HepG2 (cell line): ENCODE data around the gene SH2D6. TPM values are rescaled to one million over a fixed set of nuclear protein-coding genes. Genes with fewer than 3 reads are reported as not detected.

Source experiments
- GATAD2A ChIP-seq: IDR thresholded peaks from 2 replicates; pipeline ENCODE4 v1.6.1; 2016
- HDAC6 ChIP-seq: fragments of 200-600 bp; sonication (generic); IDR thresholded peaks from 2 replicates; pipeline ENCODE4 v1.7.0; 2017; ENCODE audit warnings: mild to moderate bottlenecking, antibody characterized with exemption, low read length, low read depth
- HES4 ChIP-seq: sonication (generic); formaldehyde crosslinking; IDR thresholded peaks from 2 replicates; pipeline ENCODE4 v1.9.0; 2021; ENCODE audit warnings: mild to moderate bottlenecking, missing genetic modification reagents, borderline replicate concordance
- KLF12 ChIP-seq: sonication (generic); formaldehyde crosslinking; IDR thresholded peaks from 2 replicates; pipeline ENCODE4 v1.4.0; 2020; ENCODE audit warnings: missing genetic modification reagents, borderline replicate concordance
- MXI1 ChIP-seq: IDR thresholded peaks from 3 replicates; pipeline ENCODE4 v1.6.1; 2012; ENCODE audit warnings: low read depth, low read length, inconsistent platforms, borderline replicate concordance
- NCOA2 ChIP-seq: sonication (generic); formaldehyde crosslinking; IDR thresholded peaks from 2 replicates; pipeline ENCODE4 v1.8.0; 2022; ENCODE audit warnings: inconsistent platforms
- NFKBIZ ChIP-seq: IDR thresholded peaks from 2 replicates; pipeline ENCODE4 v1.6.1; 2018; ENCODE audit warnings: missing genetic modification reagents, missing compliant biosample characterization
- SP2 ChIP-seq: sonication (generic); formaldehyde crosslinking; IDR thresholded peaks from 2 replicates; pipeline ENCODE4 v1.5.1; 2020; ENCODE audit warnings: mild to moderate bottlenecking, missing genetic modification reagents
- U2AF2 ChIP-seq: fragments of 200-400 bp; formaldehyde crosslinking; IDR thresholded peaks from 2 replicates; pipeline ENCODE4 v1.6.1; 2017; ENCODE audit warnings: low read depth, mild to moderate bottlenecking, low read length
- XRCC5 ChIP-seq: fragments of 200-400 bp; formaldehyde crosslinking; optimal IDR thresholded peaks from 2 replicates; pipeline ENCODE3; 2017; ENCODE audit warnings: mild to moderate bottlenecking, low read length
- ZNF678 ChIP-seq: sonication (generic); formaldehyde crosslinking; IDR thresholded peaks from 2 replicates; pipeline ENCODE4 v1.4.0; 2020; ENCODE audit warnings: mild to moderate bottlenecking, missing genetic modification reagents
- ZNF790 ChIP-seq: sonication (generic); formaldehyde crosslinking; IDR thresholded peaks from 2 replicates; pipeline ENCODE4 v1.8.0; 2022; ENCODE audit warnings: missing genetic modification reagents, mild to moderate bottlenecking, borderline replicate concordance
- polyA plus RNA-seq, 8 experiments: library from polyadenylated mRNA; depleted of rRNA in 3 of 8; stranded (reverse) in 7 of 8; unstranded in 1 of 8; fragments of >200 nt; fragmentation: Illumina TruSeq in 4 of 8; extraction: Trizol in 4 of 8; gene quantifications; 2 replicates each; pipeline versions ENCODE4 v1.2.1 to v1.2.3, GENCODE V29; 2011 to 2016; ENCODE audit warnings: low read depth in 4 of 8, missing spikeins in 1 of 8, mixed read lengths in 1 of 8; ENCODE audit not compliant: insufficient read depth in 1 of 8
- total RNA-seq, 5 experiments: library from RNA; depleted of rRNA; stranded (reverse); fragments of >200 nt; fragmentation: Illumina TruSeq; extraction: Trizol; gene quantifications; 2 replicates each; pipeline ENCODE4 v1.2.3, GENCODE V29; 2016; ENCODE audit warnings: low read depth in 1 of 5
- TF ChIP-seq, protein P1 (sequence below): sonication (generic); formaldehyde crosslinking; IDR thresholded peaks from 2 replicates; pipeline ENCODE4 v1.8.1; 2023; ENCODE audit warnings: mild to moderate bottlenecking, inconsistent platforms, moderate library complexity, missing genetic modification reagents, borderline replicate concordance
- TF ChIP-seq, protein P2 (sequence below): sonication (generic); formaldehyde crosslinking; IDR thresholded peaks from 2 replicates; pipeline ENCODE4 v1.5.0; 2020; ENCODE audit warnings: missing genetic modification reagents
- TF ChIP-seq, protein P3 (sequence below): sonication (generic); formaldehyde crosslinking; IDR thresholded peaks from 2 replicates; pipeline ENCODE4 v1.5.1; 2020; ENCODE audit warnings: mild to moderate bottlenecking, missing genetic modification reagents, borderline replicate concordance
- TF ChIP-seq, protein P4 (sequence below): sonication (generic); formaldehyde crosslinking; conservative IDR thresholded peaks from 2 replicates; pipeline ENCODE4 v1.4.0; 2020; ENCODE audit warnings: missing genetic modification reagents
- TF ChIP-seq, protein P5 (sequence below): IDR thresholded peaks from 2 replicates; pipeline ENCODE4 v1.6.1; 2016; ENCODE audit warnings: mild to moderate bottlenecking

The SH2D6 gene
- total and polyA plus RNA-seq, 2 of the 13 experiments (the other 11 are each of a cell fraction or from before 2014, with no cell fraction given) = 0.11 to 0.26 TPM

DNA sequence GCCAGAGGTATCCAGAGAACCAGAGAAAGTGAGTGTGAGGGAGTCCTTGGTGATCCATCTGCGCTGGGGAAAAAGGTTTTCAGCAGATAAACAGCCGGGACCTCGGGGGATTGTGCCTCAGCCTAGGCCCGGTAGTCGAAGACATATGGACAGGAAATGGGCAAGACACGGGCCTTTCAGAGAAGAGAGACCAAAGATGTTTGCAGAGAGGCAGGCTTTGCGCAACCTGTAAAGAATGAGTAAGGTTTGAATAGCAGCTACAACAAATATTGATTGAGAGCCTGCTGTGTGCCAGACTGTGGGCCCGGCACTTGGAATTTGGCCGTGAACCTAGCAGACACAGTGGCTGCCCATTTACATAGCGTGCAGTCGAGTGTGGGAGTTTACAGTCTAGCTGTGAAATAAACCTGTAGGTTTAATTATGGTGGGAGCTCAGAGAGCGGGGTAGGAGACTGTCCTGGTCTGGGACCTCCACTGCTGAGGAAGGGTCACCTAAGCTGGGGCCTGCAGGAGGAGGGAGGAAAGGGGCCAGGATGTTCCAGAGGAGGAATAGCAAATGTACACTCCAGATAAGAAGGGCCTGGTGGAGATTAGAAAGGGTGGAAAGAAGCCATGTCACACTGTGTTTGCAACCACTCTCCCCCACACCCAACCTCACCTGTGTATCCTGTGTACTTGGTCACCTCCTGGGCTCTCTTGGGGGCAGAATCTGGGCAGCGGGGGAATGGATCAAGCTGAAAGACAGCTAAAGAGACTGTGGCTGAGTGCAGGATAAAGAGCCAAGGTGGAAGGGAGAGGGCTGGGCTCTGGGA lies 3.0 kb downstream of the SH2D6 start (continued):
- TF ChIP-seq, protein P1, sequence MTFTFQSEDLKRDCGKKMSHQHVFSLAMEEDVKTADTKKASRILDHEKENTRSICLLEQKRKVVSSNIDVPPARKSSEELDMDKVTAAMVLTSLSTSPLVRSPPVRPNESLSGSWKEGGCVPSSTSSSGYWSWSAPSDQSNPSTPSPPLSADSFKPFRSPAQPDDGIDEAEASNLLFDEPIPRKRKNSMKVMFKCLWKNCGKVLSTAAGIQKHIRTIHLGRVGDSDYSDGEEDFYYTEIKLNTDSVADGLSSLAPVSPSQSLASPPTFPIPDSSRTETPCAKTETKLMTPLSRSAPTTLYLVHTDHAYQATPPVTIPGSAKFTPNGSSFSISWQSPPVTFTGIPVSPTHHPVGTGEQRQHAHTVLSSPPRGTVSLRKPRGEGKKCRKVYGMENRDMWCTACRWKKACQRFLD = peak; percentile 69; the same call in 1 of the 2 replicates
- TF ChIP-seq NCOA2 (CRISPR knock-in tag) = peak; percentile 96
- peak; percentile 99 for TF ChIP-seq GATAD2A (CRISPR knock-in tag)
- TF ChIP-seq SP2 (CRISPR knock-in tag) = no peak
- no peak for TF ChIP-seq HDAC6
- TF ChIP-seq U2AF2 = peak; percentile 61; the same call in 1 of the 2 replicates
- TF ChIP-seq ZNF790 = no peak
- TF ChIP-seq KLF12 (CRISPR knock-in tag) = peak; percentile 51; the same call in 1 of the 2 replicates
- TF ChIP-seq XRCC5 = peak; percentile 49
- TF ChIP-seq, protein P2, sequence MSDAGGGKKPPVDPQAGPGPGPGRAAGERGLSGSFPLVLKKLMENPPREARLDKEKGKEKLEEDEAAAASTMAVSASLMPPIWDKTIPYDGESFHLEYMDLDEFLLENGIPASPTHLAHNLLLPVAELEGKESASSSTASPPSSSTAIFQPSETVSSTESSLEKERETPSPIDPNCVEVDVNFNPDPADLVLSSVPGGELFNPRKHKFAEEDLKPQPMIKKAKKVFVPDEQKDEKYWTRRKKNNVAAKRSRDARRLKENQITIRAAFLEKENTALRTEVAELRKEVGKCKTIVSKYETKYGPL (CRISPR knock-in tag) = 0 out of 2 replicates have a peak, but pooled peaks have one; percentile 43
- TF ChIP-seq NFKBIZ (CRISPR knock-in tag) = peak; percentile 94
- TF ChIP-seq, protein P3, sequence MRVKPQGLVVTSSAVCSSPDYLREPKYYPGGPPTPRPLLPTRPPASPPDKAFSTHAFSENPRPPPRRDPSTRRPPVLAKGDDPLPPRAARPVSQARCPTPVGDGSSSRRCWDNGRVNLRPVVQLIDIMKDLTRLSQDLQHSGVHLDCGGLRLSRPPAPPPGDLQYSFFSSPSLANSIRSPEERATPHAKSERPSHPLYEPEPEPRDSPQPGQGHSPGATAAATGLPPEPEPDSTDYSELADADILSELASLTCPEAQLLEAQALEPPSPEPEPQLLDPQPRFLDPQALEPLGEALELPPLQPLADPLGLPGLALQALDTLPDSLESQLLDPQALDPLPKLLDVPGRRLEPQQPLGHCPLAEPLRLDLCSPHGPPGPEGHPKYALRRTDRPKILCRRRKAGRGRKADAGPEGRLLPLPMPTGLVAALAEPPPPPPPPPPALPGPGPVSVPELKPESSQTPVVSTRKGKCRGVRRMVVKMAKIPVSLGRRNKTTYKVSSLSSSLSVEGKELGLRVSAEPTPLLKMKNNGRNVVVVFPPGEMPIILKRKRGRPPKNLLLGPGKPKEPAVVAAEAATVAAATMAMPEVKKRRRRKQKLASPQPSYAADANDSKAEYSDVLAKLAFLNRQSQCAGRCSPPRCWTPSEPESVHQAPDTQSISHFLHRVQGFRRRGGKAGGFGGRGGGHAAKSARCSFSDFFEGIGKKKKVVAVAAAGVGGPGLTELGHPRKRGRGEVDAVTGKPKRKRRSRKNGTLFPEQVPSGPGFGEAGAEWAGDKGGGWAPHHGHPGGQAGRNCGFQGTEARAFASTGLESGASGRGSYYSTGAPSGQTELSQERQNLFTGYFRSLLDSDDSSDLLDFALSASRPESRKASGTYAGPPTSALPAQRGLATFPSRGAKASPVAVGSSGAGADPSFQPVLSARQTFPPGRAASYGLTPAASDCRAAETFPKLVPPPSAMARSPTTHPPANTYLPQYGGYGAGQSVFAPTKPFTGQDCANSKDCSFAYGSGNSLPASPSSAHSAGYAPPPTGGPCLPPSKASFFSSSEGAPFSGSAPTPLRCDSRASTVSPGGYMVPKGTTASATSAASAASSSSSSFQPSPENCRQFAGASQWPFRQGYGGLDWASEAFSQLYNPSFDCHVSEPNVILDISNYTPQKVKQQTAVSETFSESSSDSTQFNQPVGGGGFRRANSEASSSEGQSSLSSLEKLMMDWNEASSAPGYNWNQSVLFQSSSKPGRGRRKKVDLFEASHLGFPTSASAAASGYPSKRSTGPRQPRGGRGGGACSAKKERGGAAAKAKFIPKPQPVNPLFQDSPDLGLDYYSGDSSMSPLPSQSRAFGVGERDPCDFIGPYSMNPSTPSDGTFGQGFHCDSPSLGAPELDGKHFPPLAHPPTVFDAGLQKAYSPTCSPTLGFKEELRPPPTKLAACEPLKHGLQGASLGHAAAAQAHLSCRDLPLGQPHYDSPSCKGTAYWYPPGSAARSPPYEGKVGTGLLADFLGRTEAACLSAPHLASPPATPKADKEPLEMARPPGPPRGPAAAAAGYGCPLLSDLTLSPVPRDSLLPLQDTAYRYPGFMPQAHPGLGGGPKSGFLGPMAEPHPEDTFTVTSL = peak; percentile 95
- TF ChIP-seq MXI1 = peak; percentile 65; the same call in 1 of the 3 replicates
- TF ChIP-seq HES4 = no peak
- TF ChIP-seq ZNF678 (CRISPR knock-in tag) = no peak
- TF ChIP-seq, protein P4, sequence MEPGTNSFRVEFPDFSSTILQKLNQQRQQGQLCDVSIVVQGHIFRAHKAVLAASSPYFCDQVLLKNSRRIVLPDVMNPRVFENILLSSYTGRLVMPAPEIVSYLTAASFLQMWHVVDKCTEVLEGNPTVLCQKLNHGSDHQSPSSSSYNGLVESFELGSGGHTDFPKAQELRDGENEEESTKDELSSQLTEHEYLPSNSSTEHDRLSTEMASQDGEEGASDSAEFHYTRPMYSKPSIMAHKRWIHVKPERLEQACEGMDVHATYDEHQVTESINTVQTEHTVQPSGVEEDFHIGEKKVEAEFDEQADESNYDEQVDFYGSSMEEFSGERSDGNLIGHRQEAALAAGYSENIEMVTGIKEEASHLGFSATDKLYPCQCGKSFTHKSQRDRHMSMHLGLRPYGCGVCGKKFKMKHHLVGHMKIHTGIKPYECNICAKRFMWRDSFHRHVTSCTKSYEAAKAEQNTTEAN = peak; percentile 90; the same call in 1 of the 2 replicates
- TF ChIP-seq, protein P5, sequence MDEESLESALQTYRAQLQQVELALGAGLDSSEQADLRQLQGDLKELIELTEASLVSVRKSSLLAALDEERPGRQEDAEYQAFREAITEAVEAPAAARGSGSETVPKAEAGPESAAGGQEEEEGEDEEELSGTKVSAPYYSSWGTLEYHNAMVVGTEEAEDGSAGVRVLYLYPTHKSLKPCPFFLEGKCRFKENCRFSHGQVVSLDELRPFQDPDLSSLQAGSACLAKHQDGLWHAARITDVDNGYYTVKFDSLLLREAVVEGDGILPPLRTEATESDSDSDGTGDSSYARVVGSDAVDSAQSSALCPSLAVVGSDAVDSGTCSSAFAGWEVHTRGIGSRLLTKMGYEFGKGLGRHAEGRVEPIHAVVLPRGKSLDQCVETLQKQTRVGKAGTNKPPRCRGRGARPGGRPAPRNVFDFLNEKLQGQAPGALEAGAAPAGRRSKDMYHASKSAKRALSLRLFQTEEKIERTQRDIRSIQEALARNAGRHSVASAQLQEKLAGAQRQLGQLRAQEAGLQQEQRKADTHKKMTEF (CRISPR knock-in tag) = peak; percentile 93
